BJ (cell line): Measurements from ENCODE around the gene FAM9C. TPM values are rescaled to one million over a fixed set of nuclear protein-coding genes. Genes with fewer than 3 reads are reported as not detected.

Experiments used
- CTCF ChIA-PET: fragments of 350-600 bp; formaldehyde crosslinking; extraction: SDS; loops from one replicate; lab custom pipeline; 2021; ENCODE audit warnings: antibody characterized with exemption, inconsistent platforms; lab: Yijun Ruan, JAX
- POLR2A ChIA-PET: fragments of 300-600 bp; sonication (Branson Sonifier 250); formaldehyde crosslinking; extraction: SDS; loops from one replicate; lab custom pipeline; 2021; ENCODE audit warnings: antibody characterized with exemption; lab: Charles Lee
- DNase-seq: peaks from one replicate; pipeline ENCODE4 v3.0.0-alpha.2; 2011; ENCODE audit warnings: low read depth
- H3K27me3 ChIP-seq: 2 replicates; pipeline ENCODE4 v1.6.0; 2011; ENCODE audit warnings: low read length; ENCODE audit not compliant: control insufficient read depth, insufficient read depth
- H3K36me3 ChIP-seq: 2 replicates; pipeline ENCODE4 v1.5.1; 2011; ENCODE audit warnings: low read length; ENCODE audit not compliant: control insufficient read depth, insufficient read depth
- H3K4me3 ChIP-seq: 2 replicates; pipeline ENCODE4 v1.5.1; 2011; ENCODE audit warnings: low read depth, mild to moderate bottlenecking, control low read depth, low read length
- polyA plus RNA-seq: library from polyadenylated mRNA; depleted of rRNA; stranded (reverse); fragments of >200 nt; gene quantifications from 2 replicates; pipeline ENCODE4 v1.2.3, GENCODE V29; 2011
- TF ChIP-seq, protein P1 (sequence below): IDR thresholded peaks from 2 replicates; pipeline ENCODE4 v1.5.1; 2011; ENCODE audit warnings: low read depth, mild to moderate bottlenecking, control low read depth, inconsistent platforms, low read length, moderate library complexity; ENCODE audit not compliant: insufficient read depth

The FAM9C gene
- polyA plus RNA-seq, 1 experiment, result not detected

DNA sequence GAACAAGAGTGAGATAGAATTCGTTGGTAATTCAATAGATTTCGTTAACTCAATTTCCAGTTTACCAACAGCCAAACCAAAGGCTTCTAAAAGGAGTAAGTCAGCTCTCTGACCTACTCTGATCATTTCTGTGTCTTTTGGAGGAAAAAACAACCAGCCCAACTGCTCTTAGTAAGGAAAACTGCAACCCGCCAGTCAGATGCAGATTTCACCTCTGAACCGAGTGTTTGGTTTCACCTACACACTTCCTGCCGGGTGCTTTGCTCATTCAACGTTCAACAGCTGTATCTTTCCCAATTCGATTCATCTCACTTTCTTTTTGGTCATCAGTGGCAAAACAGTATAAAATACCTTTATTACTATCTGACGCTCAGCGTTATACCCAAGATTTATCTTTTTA, 45.0 kb downstream of the FAM9C start:
- CTCF ChIA-PET, result no interaction called here
- no peak overlapping the region for H3K4me3 ChIP-seq
- no peaks in the 10 kb centered on the region for H3K27me3 ChIP-seq
- POLR2A ChIA-PET, result no interaction called here
- no peaks in the 10 kb centered on the region for H3K36me3 ChIP-seq
- DNase-seq, result no peak
- TF ChIP-seq, protein P1, sequence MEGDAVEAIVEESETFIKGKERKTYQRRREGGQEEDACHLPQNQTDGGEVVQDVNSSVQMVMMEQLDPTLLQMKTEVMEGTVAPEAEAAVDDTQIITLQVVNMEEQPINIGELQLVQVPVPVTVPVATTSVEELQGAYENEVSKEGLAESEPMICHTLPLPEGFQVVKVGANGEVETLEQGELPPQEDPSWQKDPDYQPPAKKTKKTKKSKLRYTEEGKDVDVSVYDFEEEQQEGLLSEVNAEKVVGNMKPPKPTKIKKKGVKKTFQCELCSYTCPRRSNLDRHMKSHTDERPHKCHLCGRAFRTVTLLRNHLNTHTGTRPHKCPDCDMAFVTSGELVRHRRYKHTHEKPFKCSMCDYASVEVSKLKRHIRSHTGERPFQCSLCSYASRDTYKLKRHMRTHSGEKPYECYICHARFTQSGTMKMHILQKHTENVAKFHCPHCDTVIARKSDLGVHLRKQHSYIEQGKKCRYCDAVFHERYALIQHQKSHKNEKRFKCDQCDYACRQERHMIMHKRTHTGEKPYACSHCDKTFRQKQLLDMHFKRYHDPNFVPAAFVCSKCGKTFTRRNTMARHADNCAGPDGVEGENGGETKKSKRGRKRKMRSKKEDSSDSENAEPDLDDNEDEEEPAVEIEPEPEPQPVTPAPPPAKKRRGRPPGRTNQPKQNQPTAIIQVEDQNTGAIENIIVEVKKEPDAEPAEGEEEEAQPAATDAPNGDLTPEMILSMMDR, result no peak

GRCh38 chrX:12997906-12998687, 46.3 kb downstream of the FAM9C start:
- Histone ChIP-seq H3K4me3 (no peak overlapping the region), H3K27me3 (no peaks in the 10 kb centered on the region), H3K36me3 (no peaks in the 10 kb centered on the region)
- TF ChIP-seq, protein P1, result no peak
- ChIA-PET CTCF (no interaction called here), POLR2A (no interaction called here)
- no peak for DNase-seq

DNA sequence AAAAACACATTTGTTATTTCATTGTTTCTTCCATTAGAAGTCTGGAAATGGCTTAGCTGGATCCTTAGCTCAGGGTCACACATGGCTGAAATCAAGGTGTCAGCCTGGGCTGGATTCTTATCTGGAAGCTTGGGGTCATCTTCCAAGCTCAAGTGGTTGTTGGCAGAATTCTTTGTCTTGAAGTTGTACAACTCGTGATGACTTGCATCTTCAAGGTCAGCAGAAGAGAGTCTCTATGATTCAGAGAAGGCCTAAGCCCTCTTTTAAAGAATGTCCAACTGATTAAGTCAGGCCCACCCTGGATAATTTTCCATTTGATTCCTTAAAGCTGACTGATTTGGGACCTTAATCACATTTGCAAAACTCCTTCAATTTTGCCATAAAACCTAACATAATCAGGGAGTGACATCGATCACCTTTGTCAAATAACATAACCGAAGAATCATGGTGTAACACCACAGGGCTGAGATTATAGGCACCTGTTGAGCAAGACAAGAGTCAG, 47.4 kb downstream of the FAM9C start:
- TF ChIP-seq, protein P1, result no peak
- Histone ChIP-seq H3K36me3 (no peaks in the 10 kb centered on the region), H3K4me3 (no peak overlapping the region), H3K27me3 (no peaks in the 10 kb centered on the region)
- ChIA-PET CTCF (no interaction called here), POLR2A (no interaction called here)
- no peak for DNase-seq

GRCh38 chrX:12994321-12994720, 50.1 kb downstream of the FAM9C start:
- no peaks in the 10 kb centered on the region for H3K36me3 ChIP-seq
- TF ChIP-seq, protein P1, result no peak
- H3K4me3 ChIP-seq, result no peak overlapping the region
- ChIA-PET CTCF (no interaction called here), POLR2A (no interaction called here)
- H3K27me3 ChIP-seq, result no peaks in the 10 kb centered on the region
- no peak for DNase-seq

- Histone ChIP-seq H3K4me3 (no peak overlapping the region), H3K27me3 (no peaks in the 10 kb centered on the region), H3K36me3 (no peaks in the 10 kb centered on the region)
- no peak for DNase-seq
- POLR2A ChIA-PET, result no interaction called here
- CTCF ChIA-PET, result no interaction called here
- TF ChIP-seq, protein P1, result no peak
These were observed 50.6 kb downstream of the FAM9C start for GRCh38 chrX:12993826-12994225.
